PC-9 (cell line): ENCODE data around the gene CAPNS1. TPM values are rescaled to one million over a fixed set of nuclear protein-coding genes. Genes with fewer than 3 reads are reported as not detected.
"Not testable (repeated sequence)": the region's sequence is repeated elsewhere in the genome, so short reads cannot be mapped to it uniquely, and the experiment has no call there.

ENCODE experiments used
- BruUV-seq: library from RNA; stranded (reverse); fragments of 400-500 nt; replicated peaks from 2 replicates; lab custom pipeline; 2021; lab: Mats Ljungman, UMichigan
- CTCF ChIA-PET: fragments of 300-600 bp; sonication (Branson Sonifier 250); formaldehyde crosslinking; loops from one replicate; lab custom pipeline; 2022; ENCODE audit warnings: antibody characterized with exemption; lab: Charles Lee
- POLR2A ChIA-PET: fragments of 300-600 bp; sonication (Branson Sonifier 250); formaldehyde crosslinking; loops from one replicate; lab custom pipeline; 2022; ENCODE audit warnings: antibody characterized with exemption; ENCODE audit not compliant: unreplicated experiment; lab: Charles Lee
- DNase-seq, 2 experiments: peaks; one replicate each; pipeline versions ENCODE4 v3.0.0 to v3.0.0-alpha.2; 2015 to 2022; ENCODE audit warnings: mixed read lengths in 1 of 2
- H2AFZ ChIP-seq: fragments of 200-600 bp; sonication (generic); 2 replicates; pipeline ENCODE4 v1.8.1; 2017; ENCODE audit warnings: antibody characterized with exemption
- H3F3A ChIP-seq: fragments of 200-600 bp; sonication (generic); 2 replicates; pipeline ENCODE4 v1.8.1; 2017; ENCODE audit warnings: antibody characterized with exemption, mild to moderate bottlenecking, low read depth; ENCODE audit not compliant: insufficient read depth
- H3K27ac ChIP-seq: fragments of 200-600 bp; sonication (generic); 2 replicates; pipeline ENCODE4 v1.6.1; 2016; ENCODE audit warnings: mixed run types
- H3K27me3 ChIP-seq: fragments of 200-600 bp; sonication (generic); 2 replicates; pipeline ENCODE4 v1.6.1; 2016; ENCODE audit warnings: low read depth, mixed run types; ENCODE audit not compliant: insufficient read depth
- H3K36me3 ChIP-seq: fragments of 200-600 bp; sonication (generic); 2 replicates; pipeline ENCODE4 v1.6.1; 2016; ENCODE audit warnings: low read depth, mixed run types
- H3K4me1 ChIP-seq: fragments of 200-600 bp; sonication (generic); replicated peaks from 2 replicates; pipeline ENCODE4 v1.6.1; 2016; ENCODE audit warnings: mixed run types; ENCODE audit not compliant: insufficient read depth
- H3K4me2 ChIP-seq: fragments of 200-600 bp; sonication (generic); 2 replicates; pipeline ENCODE4 v1.6.1; 2017; ENCODE audit warnings: mixed run types
- H3K4me3 ChIP-seq: fragments of 200-600 bp; sonication (generic); 2 replicates; pipeline ENCODE4 v1.6.1; 2016; ENCODE audit warnings: mixed run types
- H3K79me2 ChIP-seq: fragments of 200-600 bp; sonication (generic); 2 replicates; pipeline ENCODE4 v1.6.1; 2017; ENCODE audit warnings: low read depth, mixed run types
- H3K9me2 ChIP-seq: fragments of 200-600 bp; sonication (generic); 2 replicates; pipeline ENCODE4 v1.8.1; 2017; ENCODE audit warnings: mild to moderate bottlenecking; ENCODE audit not compliant: insufficient read depth
- H3K9me3 ChIP-seq: fragments of 200-600 bp; sonication (generic); 2 replicates; pipeline ENCODE4 v1.8.1; 2016; ENCODE audit warnings: low read depth; ENCODE audit not compliant: insufficient read depth
- H4K20me1 ChIP-seq: fragments of 200-600 bp; sonication (generic); 2 replicates; pipeline ENCODE4 v1.8.1; 2017; ENCODE audit not compliant: insufficient read depth
- CTCF ChIP-seq: fragments of 200-600 bp; sonication (generic); conservative IDR thresholded peaks from 2 replicates; pipeline ENCODE4 v1.6.1; 2017; ENCODE audit warnings: mixed run types, antibody characterized with exemption, mild to moderate bottlenecking, moderate library complexity
- EZH2 ChIP-seq: fragments of 200-600 bp; sonication (generic); IDR thresholded peaks from 2 replicates; pipeline ENCODE4 v1.8.0; 2017; ENCODE audit warnings: antibody characterized with exemption, low read depth
- intact Hi-C: fragments of 100-400 bp; cut with micrococcal nuclease; formaldehyde crosslinking; loops from one replicate; pipeline ENCODE4 v1.10.0; 2022; ENCODE audit not compliant: unreplicated experiment
- total RNA-seq: library from RNA; stranded (reverse); gene quantifications from 2 replicates; pipeline ENCODE4 v1.2.3, GENCODE V29; 2021

Gene CAPNS1
- total RNA-seq, 1 experiment from 2014 or later = 1,177 TPM

GRCh38 chr19:36169084-36169760 is 29.4 kb downstream of the CAPNS1 start:
- DNase-seq = no peak
- Histone ChIP-seq H3K79me2 (no peaks in the 10 kb centered on the region), H4K20me1 (no peaks in the 10 kb centered on the region), H2AFZ (no peak overlapping the region), H3K9me2 (no peaks in the 10 kb centered on the region), H3K4me2 (no peak overlapping the region), H3K27me3 (no peaks in the 10 kb centered on the region), H3F3A (peaks cover 15% of the 10 kb centered on the region; the same call in 1 of the 2 replicates), H3K4me1 (no peaks in the 10 kb centered on the region), H3K4me3 (no peak overlapping the region), H3K9me3 (no peaks in the 10 kb centered on the region), H3K27ac (no peak overlapping the region), H3K36me3 (0 out of 2 replicates have a peak, but pooled peaks cover 5% of the 10 kb centered on the region)
- intact Hi-C loops = no loop called here
- BruUV-seq = TSS peak; percentile 11
- TF ChIP-seq EZH2 = no peak
- TF ChIP-seq CTCF = no peak
- POLR2A ChIA-PET = interaction anchor here (0.6 kb wide), 2 partner anchors 41 to 155 kb away, joined by 8 to 9 read pairs; partner anchors contain the start of gene ALKBH6
- CTCF ChIA-PET = interaction anchor here (0.7 to 1.3 kb wide), 2 partner anchors 41 to 98 kb away, joined by 6 to 35 read pairs; no protein-coding TSS in a partner anchor

GRCh38 chr19:36172852-36173251 is 33.0 kb downstream of the CAPNS1 start:
- Histone ChIP-seq H3K27ac (no peak overlapping the region), H3K4me2 (no peak overlapping the region), H3K4me1 (no peaks in the 10 kb centered on the region), H3K36me3 (no peaks in the 10 kb centered on the region), H2AFZ (no peak overlapping the region), H3K9me3 (no peaks in the 10 kb centered on the region; the same call in 1 of the 2 replicates), H3K9me2 (no peaks in the 10 kb centered on the region), H3F3A (peaks cover 14% of the 10 kb centered on the region; the same call in 1 of the 2 replicates), H3K27me3 (no peaks in the 10 kb centered on the region), H3K4me3 (no peak overlapping the region), H4K20me1 (no peaks in the 10 kb centered on the region), H3K79me2 (no peaks in the 10 kb centered on the region)
- no peak for TF ChIP-seq EZH2
- TF ChIP-seq CTCF = no peak
- ChIA-PET POLR2A (no interaction called here), CTCF (interaction anchor here (0.7 kb wide), 1 partner anchor 45 kb away, joined by 15 read pairs; no protein-coding TSS in a partner anchor)
- intact Hi-C loops = no loop called here
- BruUV-seq = no TSS peak
- no peak for DNase-seq

- DNase-seq, H3K36me3 ChIP-seq, H4K20me1 ChIP-seq, BruUV-seq, H3K4me2 ChIP-seq, POLR2A ChIA-PET, H3K27ac ChIP-seq, H3K79me2 ChIP-seq, H3K4me1 ChIP-seq, H2AFZ ChIP-seq, H3K27me3 ChIP-seq, intact Hi-C loops, H3K4me3 ChIP-seq, H3K9me3 ChIP-seq, H3K9me2 ChIP-seq, CTCF ChIA-PET: not testable (repeated sequence)
- peaks cover 11% of the 10 kb centered on the region; the same call in 1 of the 2 replicates for H3F3A ChIP-seq
Observed at GRCh38 chr19:36173846-36174245, 34.0 kb downstream of the CAPNS1 start.

- CTCF ChIA-PET, BruUV-seq: not testable (repeated sequence)
Observed at GRCh38 chr19:36179077-36179476, 39.2 kb downstream of the CAPNS1 start.

More at GRCh38 chr19:36179077-36179476, 39.2 kb downstream of the CAPNS1 start:
- intact Hi-C loops, H3K9me2 ChIP-seq, H3K9me3 ChIP-seq, DNase-seq, H3K27ac ChIP-seq, H3K4me3 ChIP-seq, H2AFZ ChIP-seq, H3K27me3 ChIP-seq, H4K20me1 ChIP-seq, H3K4me1 ChIP-seq, H3F3A ChIP-seq, H3K36me3 ChIP-seq, H3K79me2 ChIP-seq, POLR2A ChIA-PET, H3K4me2 ChIP-seq: not testable (repeated sequence)
